SIG-M5 (cell line): ENCODE data around the gene APLF.
"Not testable (repeated sequence)": the region's sequence is repeated elsewhere in the genome, so short reads cannot be mapped to it uniquely, and the experiment has no call there.

Experiments
- DNase-seq: peaks from one replicate; lab custom pipeline; 2025; lab: John Stamatoyannopoulos, UW

APLF gene

GRCh38 chr2:68441179-68441993 is 26.0 kb upstream of the APLF start:
- peak; percentile 94 for DNase-seq

DNA sequence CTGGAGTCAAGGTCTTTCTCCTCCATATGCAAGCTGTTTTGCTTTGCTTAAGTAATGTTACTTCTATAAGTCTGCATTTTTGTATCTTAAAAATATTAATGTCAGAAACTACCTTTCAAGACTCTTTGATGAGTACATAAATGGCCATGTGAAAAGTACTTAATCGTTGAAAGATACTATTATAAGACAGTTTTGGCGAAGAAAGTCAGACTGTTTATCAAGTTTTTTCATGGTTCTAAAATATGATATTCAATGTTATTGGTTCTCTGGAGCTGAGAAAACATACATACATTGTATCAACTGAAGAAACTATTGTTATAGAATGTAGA is 25.4 kb upstream of the APLF start:
- no peak for DNase-seq

- not testable (repeated sequence) for DNase-seq
Measured at GRCh38 chr2:68446425-68446824, 21.0 kb upstream of the APLF start.

DNA sequence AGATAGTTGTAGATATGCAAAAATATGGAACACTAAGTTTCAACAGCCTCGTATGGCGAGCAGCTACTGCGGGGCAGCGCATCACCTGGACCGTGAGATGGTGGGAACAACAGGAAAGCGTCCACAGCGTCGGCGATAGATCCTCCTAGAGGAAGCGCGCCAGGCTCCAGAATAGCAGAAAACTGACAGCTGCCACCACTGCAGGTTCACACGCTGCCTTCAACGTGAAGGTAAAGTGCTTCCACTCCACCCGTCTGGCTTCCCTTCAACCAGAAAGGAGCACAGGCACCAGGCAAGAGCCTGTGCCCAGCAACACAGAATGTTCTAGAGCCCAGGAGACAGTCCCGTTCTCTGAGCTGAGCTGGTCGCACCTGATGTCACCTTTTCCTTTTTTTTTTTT is 20.3 kb upstream of the APLF start:
- no peak for DNase-seq

DNA sequence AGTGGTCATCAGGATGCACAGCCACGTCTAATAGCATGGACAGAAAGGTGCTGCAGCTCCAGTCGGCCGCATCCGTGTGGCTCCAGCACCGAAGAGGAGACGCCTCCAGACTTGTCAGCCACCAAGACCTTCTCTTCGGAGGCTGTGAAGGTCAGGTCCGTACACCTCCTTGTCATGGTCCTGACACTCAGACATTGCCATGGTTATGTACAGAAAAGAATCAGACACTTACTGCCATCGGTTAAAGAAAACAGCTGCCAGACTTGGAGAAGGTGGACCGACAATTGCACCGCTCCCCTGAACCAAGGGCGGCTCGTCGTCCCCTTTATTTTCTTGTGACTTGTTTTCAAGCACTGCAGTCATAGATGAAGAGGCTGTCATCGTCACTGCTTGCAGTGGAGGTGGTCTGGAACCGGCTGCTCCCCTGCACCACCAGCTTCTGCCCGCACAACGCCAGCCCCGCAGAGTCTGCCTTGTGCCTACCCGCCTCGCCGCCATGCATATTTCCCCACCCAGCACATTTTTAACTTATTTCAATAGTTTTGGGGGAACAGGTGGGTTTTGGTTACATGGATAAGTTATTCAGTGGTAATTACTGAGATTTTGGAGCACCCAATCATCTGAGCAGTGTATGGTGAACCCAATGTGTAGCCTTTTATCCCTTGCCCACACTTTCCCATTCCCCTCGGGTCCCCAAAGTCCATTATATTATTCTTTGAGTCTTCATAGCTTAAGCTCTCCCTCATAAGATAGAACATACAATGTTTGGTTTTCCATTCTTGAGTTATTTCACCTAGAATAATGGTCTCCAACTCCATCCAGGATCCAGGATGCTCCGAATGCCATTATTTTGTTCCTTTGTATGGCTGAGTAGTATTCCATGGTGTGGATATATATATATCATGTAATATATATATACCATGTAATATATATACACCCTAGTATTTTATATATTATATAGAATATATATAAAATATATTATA is 18.4 kb upstream of the APLF start:
- DNase-seq = no peak

DNA sequence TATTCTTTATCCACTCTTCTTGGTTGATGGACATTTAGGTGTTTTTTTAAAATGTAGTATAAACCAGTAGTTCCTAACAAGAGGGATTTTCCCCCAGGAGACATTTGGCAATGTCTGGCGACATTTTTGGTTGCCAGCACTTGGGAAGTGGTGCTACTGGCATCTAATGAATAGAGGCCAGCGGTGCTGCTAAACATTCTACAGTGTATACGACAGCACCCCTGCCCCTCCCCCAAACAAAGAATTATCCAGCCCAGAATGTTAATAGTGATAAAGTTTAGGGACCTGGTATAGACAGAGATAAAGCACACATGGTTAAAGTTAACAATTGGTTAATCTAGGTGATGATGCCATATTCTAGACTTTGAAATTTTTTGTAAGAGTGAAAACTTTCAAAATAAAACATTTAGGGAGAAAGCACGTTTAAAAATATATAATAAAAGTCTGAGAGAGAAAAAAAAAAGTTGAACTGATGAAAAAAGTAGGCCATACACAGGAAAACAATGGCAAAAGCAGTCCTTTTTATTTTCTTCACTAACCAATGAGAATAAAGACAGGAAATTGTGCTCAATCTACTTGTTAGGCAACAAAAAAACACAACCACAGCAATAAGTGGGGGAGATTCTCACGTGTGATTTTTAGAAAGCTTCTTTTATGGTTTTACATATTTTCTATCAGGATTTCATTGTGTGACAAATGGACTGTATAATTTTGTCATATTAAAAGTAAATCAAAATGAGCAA is 15.1 kb upstream of the APLF start:
- DNase-seq = no peak

DNA sequence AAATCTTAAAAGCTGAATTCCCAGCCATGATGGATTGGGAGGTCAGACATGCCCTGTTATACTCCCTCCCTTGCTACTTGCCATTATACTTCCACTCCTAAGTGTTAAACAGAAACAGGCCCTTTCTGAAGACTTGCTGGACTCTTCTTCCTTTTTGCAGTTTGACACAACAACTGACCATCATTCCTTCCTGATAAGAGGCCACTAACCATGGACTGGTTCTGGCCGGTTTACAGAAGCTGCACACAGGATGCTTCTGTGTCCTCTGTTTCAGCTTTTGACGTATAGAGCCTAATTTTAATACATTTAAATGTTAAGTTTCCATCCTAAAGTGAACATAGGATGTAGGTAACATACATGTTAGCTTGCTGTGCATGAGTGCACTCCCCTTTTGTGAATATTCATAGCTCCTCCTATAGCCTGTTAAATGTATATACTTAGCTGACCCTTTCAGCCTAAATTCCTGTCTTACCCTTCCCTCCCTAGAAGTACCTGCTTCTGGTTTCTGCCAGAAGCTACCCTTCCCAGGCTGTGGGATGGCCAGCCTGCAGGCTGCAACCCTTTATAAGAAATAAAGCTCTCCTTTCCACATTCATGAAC is 13.5 kb upstream of the APLF start:
- DNase-seq = no peak

DNA sequence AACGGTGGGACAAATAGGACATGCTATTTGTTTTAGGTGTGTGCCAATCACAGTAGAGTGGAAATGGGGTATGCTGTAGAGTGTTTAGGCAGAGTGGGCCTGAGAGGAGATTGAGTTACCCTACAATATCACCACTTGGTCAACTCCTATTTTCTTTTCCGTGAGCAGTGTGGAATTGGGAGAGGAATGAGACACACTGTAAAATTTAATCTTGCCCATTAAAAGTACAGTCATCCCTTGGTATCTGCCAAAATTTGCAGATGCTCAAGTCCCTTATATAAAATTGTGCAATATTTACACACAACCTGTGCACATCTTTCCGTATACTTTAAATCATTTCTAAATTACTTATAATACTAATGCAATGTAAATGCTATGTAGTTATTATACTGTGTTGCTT is 12.7 kb upstream of the APLF start:
- no peak for DNase-seq

- DNase-seq = no peak
Measured at GRCh38 chr2:68456198-68456597, 11.2 kb upstream of the APLF start.

GRCh38 chr2:68458981-68459380 is 8.4 kb upstream of the APLF start:
- DNase-seq = no peak

- DNase-seq = no peak
Measured at GRCh38 chr2:68463287-68463877, 4.0 kb upstream of the APLF start.

- no peak for DNase-seq
Measured at GRCh38 chr2:68464651-68465050, 2.7 kb upstream of the APLF start.

DNA sequence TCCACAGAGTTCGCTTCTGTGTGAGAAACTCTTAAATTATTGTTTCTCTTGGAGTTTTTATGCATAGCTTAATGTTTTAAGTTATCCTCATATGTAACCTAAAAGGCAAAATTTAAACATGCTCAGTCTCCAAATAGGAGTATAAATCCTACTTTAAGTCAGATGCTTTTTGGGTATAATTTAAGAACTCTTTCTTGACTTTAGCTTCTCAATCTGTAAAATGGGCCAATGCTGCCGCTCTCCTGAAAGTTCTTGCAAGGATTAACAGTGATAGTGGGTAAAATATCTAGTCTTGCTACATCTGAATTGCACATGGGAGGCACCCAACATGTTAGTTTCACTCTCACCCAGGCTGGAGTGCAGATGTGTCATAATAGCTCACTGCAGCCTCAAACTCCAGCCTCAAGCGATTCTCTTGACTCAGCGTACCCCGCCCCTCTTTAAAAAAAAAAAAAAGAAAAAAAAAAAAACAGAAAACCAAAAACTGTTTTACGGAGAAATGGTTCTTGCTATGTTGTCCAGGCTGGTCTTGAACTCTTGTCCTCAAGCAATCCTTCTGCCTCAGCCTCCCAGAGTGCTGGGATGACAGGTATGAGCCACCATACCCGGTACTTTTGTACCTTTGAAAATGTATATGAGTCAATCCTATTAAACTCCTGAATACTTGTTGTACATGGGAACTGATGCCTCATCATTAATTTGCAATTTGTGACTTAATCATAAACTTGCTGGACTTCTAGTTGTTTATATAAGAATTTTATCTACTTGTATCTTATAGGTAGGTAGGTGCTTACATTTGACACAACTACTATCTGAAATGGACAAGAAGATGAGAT is 2.1 kb upstream of the APLF start:
- peak; percentile 11 for DNase-seq

DNA sequence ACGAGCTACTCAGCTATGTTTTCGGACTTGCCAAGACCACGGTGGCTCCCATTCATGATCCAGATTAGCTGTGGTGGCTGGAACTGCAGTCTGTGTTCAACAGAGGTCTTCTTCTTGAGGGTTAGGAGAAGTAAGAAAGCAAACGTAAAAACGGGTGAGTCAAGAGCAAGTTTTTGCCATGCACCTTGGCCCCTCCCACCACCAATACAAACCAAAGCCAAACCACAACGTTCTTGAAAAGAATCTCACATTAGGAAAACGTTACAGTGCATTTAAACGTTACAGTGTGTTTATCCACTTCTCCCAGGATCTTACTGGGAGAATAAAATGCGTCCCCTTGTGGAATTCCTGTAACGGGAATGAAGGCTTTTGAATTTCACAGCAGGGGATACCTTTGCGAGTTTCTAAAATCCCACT is 1.0 kb upstream of the APLF start:
- DNase-seq = peak; percentile 20

- no peak for DNase-seq
Measured at GRCh38 chr2:68466778-68467076, 658 bp upstream of the APLF start.

DNA sequence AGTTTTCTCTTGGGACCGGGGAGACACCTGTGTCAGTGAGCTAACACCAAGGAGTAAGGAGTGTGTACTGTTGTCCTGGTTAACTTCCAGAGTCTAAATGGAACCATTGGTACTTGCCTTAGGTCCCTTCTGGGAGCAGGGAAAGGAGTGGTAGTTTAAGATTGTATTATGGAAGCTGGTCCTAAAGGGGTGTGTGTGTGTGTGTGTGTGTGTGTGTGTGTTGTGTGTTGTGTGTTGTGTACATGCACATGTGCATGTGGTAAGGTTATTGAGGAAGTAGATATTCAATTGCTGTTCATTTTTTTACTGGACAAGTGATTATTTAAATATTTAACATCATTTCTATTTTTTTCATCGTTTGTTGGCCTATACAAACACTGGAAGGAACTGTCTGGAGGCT is 1.4 kb downstream of the APLF start:
- no peak for DNase-seq

- DNase-seq = no peak
Measured at GRCh38 chr2:68469935-68470334, 2.5 kb downstream of the APLF start.

GRCh38 chr2:68471385-68471784 is 4.0 kb downstream of the APLF start:
- no peak for DNase-seq

DNA sequence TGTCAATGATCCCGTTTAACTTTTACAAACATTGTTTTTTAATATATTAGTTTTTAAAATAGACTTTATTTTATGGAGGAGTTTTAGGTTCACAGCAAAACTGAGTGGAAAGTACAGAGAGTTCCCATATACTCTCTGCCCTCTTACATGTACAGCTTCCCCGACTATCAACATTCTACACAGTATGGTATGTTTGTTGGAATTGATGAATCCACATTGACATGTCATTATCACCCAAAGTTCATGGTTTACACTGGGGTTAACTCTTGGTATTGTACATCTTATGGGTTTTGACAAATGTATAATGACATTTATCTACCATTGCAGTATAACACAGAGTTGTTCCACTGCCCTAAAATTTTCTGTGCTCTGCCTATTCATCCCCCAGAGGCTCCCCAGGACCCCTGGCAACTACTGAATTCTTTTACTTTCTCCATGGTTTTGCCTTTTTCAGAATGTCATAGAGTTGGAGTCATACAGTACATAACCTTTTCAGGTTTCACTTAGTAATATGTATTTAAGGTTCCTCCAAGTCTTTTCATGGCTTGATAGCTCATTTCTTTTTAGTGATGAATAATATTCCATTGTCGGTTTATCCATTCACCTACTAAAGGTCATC is 5.5 kb downstream of the APLF start:
- no peak for DNase-seq

DNA sequence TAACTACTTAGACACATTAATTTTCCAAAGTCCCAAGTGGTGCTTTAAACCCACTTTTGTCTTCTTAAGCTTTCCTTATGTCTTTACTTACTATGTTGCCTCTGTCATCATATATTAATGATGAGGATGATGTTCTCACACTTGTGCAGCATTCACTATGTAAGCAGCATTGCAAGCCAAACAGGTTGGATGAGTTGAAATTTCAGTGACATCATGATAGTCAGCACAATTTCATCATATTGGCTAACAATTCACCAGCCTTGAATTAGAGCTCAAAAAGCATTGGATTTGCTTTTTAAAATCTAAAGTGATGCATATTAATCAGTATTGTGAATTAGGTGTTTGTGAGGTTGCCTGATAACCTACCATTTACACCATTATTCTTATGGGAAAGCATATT is 7.7 kb downstream of the APLF start:
- DNase-seq = no peak

GRCh38 chr2:68475576-68475975 is 8.2 kb downstream of the APLF start:
- no peak for DNase-seq
